HG03159 (cell line): ENCODE results near the gene THAP7.
"Not testable (repeated sequence)": the region's sequence is repeated elsewhere in the genome, so short reads cannot be mapped to it uniquely, and the experiment has no call there.

ENCODE experiments used
- ATAC-seq: cut with Tn5 transposase; IDR thresholded peaks from one replicate; pipeline ENCODE4 v1.9.1; 2021; ENCODE audit warnings: mild to moderate bottlenecking, moderate library complexity; ENCODE audit not compliant: unreplicated experiment

The THAP7 gene

GRCh38 chr22:20979940-20980453 lies 21.9 kb downstream of the THAP7 start:
- no peak for ATAC-seq

GRCh38 chr22:20979243-20979809 lies 22.6 kb downstream of the THAP7 start:
- ATAC-seq: no peak

DNA sequence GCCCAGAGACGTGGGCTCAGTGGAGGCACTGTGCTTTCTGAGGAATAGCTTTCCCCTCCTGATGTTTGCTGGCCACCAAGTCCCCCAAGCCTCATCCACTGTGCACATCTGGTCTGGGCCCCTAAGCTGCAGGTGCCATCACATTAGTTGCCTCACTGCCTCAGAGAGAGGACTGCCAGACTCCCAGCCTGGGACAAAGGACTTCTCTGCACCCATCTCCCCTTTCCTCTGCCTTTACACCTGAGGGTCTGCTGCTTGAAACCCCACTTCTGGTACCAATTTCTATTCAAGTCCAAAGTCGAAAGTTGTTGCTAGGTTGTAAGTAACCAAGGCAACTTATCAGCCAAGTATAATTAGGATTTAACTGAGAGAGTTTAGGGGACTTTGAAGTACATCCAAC lies 23.5 kb downstream of the THAP7 start:
- no peak for ATAC-seq

- ATAC-seq: no peak
These were observed 24.3 kb downstream of the THAP7 start for GRCh38 chr22:20977516-20978170.

DNA sequence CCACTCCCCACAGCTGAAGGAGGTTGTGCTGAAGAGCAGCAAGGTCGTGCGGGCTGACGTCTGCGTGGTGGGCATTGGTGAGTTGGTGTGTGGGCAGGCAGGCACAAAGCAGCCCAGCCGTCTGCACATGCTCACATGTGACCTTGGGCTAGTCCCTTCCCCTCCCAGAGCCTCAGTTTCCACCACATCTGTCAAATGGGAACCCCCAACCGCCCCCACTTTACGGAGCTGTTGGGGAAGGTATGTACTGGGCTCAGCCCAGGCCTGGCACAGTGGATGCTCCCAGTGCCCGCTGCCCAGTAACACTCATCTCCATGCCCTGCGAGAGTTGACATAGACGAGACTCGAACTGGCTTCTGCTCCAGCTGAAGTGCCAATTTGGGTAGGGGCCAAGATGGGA lies 24.9 kb downstream of the THAP7 start:
- ATAC-seq: no peak

GRCh38 chr22:20976291-20976877 lies 25.5 kb downstream of the THAP7 start:
- no peak for ATAC-seq

DNA sequence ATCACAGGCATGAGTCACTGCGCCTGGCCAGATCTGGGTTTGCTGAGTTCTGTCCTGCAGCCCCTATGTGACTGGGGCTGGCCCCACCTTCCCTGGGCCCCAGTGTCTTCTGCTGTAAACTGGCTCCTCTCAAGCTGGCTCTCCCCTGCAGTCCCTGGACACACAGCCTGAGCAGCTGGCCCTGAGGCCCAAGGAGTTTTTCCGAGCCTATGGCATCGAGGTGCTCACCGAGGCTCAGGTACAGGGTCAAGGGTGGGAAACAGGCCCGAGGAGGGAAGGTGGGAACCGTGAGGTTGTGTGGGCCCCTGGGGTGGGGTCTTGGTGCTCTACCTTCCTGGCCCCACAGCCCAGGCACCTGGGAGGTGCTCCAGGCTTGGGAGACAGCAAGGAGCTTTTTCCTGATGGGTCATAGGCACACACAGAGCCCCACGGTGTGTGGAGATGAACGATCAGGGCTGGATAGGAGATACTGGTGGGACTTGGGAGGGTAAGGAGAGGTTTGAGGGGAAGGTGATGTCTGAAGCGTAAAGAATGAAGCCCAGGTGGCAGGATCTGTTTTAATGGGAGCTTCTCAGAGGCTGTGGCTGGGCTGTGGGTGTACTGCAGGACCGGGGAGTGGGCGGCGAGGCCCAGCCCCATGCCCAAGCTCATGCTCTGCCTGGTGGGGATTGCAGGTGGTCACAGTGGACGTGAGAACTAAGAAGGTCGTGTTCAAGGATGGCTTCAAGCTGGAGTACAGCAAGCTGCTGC lies 26.2 kb downstream of the THAP7 start:
- no peak for ATAC-seq

DNA sequence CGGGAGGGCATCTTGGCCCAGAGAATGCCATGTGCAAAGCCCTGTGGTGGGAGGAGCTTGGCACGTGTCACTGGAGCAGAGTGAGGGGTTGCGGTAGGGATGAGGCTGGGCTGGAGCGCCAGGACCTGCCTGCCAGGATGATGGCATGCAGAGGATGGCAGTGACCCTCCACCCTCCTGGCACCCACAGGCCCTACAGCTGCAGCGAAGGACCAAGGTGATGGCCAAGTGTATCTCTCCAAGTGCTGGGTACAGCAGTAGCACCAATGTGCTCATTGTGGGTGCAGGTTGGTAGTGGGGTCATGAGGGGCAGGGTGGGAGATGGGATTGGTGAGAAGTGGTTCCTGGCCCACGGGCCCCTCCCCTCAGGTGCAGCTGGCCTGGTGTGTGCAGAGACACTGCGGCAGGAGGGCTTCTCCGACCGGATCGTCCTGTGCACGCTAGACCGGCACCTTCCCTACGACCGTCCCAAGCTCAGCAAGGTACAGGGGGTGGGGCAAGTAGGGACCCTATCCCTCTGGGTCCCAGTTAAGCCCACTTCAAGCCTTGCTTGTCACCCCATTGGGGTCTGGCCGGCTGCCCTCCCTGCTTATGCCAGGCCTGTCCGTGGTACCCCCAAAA lies 27.5 kb downstream of the THAP7 start:
- ATAC-seq: no peak

DNA sequence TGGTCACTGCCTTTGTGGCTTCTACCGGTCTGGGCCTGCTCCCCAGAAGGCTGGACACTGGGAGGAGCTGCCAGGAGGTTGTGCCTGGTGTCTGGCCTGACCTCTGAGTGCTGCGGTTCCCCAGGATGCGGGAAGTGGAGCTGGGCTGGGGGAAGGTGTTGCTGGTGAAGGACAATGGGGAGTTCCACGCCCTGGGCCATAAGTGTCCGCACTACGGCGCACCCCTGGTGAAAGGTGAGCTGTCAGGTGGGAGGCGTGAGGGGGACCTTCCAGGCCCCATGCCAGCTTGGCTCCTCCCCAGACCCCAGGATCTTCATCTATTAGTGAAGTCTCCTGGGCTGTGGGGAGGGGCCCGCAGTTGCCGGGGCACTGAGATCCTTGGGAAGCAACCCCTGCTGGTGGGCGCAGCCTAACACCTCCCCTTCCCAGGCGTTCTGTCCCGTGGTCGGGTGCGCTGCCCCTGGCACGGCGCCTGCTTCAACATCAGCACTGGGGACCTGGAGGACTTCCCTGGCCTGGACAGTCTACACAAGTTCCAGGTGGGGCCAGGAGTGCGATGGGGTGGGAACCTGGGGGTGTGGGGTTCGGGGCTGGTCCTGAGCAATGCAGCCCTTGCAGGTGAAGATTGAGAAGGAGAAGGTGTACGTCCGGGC lies 28.2 kb downstream of the THAP7 start:
- no peak for ATAC-seq

- no peak for ATAC-seq
These were observed 28.9 kb downstream of the THAP7 start for GRCh38 chr22:20972933-20973577.

DNA sequence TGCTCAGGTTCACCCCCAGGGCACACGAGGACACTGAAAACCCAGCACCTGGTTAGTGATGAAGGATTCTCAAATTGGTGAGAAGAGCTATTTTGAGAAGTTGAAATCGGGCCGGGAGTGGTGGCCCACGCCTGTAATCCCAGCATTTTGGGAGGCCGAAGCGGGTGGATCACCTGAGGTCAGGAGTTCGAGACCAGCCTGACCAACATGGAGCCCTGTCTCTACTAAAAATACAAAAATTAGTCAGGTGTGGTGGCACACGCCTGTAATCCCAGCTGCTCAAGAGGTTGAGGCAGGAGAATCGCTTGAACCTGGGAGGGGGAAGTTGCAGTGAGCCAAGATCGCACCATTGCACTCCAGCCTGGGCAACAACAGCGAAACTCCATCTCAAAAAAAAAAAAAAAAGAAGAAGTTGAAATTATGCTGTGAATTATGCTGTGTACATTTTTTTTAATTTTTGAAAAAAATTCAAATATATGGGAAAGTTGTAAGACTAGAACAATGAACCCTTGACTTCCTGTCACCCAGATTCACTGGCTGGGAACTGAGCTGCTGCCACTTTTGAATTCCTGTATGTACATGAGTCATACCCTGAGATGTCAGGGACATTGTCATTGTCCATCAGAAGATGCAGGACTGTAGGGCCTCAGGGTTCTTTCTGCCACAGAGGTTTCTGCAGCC lies 29.8 kb downstream of the THAP7 start:
- ATAC-seq: not testable (repeated sequence)

- ATAC-seq: no peak
These were observed 30.8 kb downstream of the THAP7 start for GRCh38 chr22:20970939-20971657.

DNA sequence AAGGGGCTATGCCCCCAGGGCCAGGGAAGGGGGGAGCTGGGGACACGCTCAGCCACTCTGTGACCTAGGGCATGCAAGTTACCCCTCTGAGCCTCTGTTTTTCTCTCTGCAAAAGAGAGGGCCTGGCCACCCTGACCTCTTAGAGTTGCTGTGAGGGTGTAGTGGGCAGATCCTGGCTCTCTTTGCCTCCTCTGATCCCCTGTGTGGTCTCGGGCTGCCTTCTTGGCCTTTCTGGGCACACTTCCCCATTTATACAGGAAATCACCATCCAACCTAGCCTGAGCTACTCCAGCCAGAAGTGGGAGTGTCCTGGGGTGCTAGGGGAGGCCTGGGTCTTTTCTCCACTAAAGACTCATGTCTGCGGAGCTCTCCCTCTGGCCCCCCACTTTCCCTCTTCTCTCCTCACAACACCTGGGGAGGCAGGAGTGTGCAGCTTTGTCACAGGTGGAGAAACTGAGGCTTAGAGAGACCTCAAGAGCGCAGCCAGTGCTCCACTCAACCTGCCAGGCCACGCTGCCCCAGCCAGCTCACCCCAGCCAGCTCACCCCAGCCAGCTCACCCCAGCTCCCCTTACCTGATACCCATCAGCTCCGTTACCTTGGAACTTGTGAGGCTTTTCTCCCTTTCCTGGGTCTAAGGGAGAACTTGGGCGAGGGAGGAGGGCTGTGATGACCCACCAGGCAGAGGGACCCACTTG lies 33.5 kb downstream of the THAP7 start:
- no peak for ATAC-seq

GRCh38 chr22:20967697-20968211 lies 34.2 kb downstream of the THAP7 start:
- ATAC-seq: no peak

DNA sequence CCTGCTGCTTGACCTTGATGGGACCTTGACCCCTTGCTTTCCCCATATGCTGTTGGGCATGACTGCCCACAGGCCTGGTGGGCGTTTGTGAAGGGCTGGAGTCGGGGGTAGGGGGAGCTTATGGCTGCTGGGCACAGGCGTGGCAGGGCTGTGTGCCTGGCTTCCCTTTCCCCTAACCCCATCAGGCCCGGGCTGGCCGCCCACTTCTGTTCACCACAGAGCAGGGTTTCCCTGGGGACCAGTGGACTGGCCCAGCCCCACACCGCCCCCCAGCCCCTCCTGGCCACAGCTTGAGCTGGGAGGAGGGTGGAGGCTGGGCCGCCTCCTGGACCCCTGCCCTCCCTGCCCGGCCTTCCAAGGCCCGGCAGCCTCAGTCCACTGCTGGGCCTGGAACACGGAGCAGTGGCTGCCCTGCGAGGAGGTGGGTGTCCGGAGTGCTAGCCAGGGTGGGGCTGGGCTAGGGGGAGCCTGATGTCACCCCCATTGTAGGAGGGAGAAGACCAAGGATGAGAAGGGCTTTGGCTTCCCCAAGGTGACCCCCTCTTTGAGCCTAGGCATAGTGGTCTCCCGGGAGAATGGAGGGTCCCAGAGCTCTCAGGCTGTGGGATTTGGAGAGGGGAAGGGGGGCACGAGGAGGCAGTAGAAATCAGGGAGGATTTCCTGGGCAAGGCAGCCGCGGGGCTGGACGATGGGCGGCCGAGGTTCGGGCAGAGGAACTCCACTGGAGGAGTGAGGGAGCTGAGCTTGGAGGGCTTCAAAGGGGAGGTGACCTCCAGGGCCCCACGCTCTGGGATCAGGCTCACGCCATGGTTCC lies 34.8 kb downstream of the THAP7 start, which contains the start of gene AIFM3:
TSS of gene AIFM3 (plus strand) at position 373 of the 814 bp plus-strand sequence. CDS start 690 bp downstream, outside the sequence.
- no peak for ATAC-seq

DNA sequence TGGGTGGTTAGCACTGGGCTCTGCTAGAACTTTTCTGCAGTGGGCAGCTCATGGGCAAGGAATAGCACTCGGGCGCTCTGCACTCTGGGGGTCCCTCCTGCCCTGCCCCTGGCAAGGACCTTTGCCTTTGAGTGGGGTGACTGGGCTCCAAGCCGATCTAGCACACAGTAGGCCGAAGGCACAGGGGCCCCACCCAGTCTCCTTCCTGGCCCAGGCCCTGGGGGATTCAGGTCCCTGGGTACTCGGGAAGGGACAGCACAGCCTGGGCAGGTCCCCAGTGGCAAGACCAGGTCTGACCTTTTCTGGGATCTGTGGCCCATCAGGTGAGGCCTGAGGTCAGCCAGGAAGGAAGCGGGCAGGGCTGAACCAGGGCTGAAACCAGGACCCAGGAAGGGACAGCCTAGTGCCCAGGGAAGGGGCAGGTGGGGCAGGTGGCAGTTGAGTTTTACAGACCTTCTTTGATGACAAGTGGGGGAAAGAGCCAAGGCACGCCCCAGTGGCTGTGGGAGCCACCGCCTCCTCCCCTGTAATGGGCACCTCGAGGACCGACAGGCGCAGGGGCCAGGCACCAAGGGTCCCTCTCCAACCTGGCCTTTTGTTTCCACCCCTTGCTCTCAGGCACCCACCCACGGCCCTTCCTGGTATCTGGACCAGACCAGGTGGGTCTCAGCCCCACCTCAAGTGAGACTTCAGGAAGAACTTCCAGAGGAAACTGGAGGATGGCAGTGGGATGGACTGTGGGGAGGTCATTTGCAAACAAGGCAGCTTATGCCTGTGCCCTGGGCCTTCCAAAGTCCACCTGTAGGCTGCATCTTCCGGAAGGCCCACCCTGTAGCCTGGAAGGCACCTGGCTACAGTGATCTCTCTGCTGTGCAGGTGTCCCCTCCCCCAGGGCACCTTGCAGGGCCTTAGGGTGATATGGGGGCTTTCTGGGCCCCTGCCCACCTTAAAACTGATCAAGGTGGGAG lies 35.7 kb downstream of the THAP7 start:
- ATAC-seq: no peak
